ENCODE data around the gene SIX2. TPM values are rescaled to one million over a fixed set of nuclear protein-coding genes. Genes with fewer than 3 reads are reported as not detected.
A peak's percentile ranks its signal among the peaks of the same experiment; 100 is the strongest.

The SIX2 gene
- total and polyA plus RNA-seq, 10 of the 15 experiments (the other 5 are each of a cell fraction or from before 2014, with no cell fraction given), result not detected

- Histone ChIP-seq H2AFZ (ENCODE audit: control insufficient read depth, low read depth, low read length) (no peak overlapping the region), H3K36me3 (ENCODE audit: control insufficient read depth in 2 of 2, insufficient read depth in 2 of 2, low read length in 1 of 2) (no peaks in the 10 kb centered on the region), H4K20me1 (ENCODE audit: control insufficient read depth, insufficient read depth) (no peaks in the 10 kb centered on the region), H3K4me1 (ENCODE audit: control insufficient read depth, insufficient read depth, low read length) (no peaks in the 10 kb centered on the region), H3K4me3 (no peak overlapping the region), H3K27ac (ENCODE audit: control insufficient read depth, insufficient read depth) (no peak overlapping the region), H3K79me2 (ENCODE audit: control insufficient read depth, insufficient read depth, low read length) (no peaks in the 10 kb centered on the region), H3K27me3 (replicated peaks in 1 of 2; ENCODE audit: control insufficient read depth in 2 of 2, insufficient read depth in 2 of 2, low read length in 1 of 2) (peaks cover 43 to 54% of the 10 kb centered on the region in 2 experiments), H3K4me2 (ENCODE audit: control insufficient read depth, insufficient read depth) (no peak overlapping the region), H3K9me3 (replicated peaks; ENCODE audit: control insufficient read depth, insufficient read depth, low read length) (no peaks in the 10 kb centered on the region; the same call in 2 of the 3 replicates), H3K9ac (ENCODE audit: control insufficient read depth, insufficient read depth, low read length) (no peak overlapping the region)
- RAD21 ChIA-PET (ENCODE audit: unreplicated experiment), result no interaction called here
- FAIRE-seq (no peak), ATAC-seq (no peak), DNase-seq (ENCODE audit: low read depth, low spot score) (no peak)
- 19% methylated on average over 25 of the region's 25 CpGs for WGBS (ENCODE audit: insufficient coverage, insufficient replicate concordance, low lambda C conversion rate, missing lambda C conversion rate)
- CTCF ChIA-PET, result no interaction called here
- in situ Hi-C loops (cut with MboI), result no loop called here
- SMC1A ChIA-PET (ENCODE audit: uncharacterized antibody, unreplicated experiment), result interaction anchor here (0.7 kb wide), 1 partner anchor 1459 kb away, joined by 3 read pairs; no protein-coding TSS in a partner anchor
- intact Hi-C loops (cut with micrococcal nuclease; ENCODE audit: unreplicated experiment), result no loop called here
- BruUV-seq (replicated peaks), result no TSS peak
- POLR2A ChIA-PET, result no interaction called here
- TF ChIP-seq PRDM15 (CRISPR knock-in tag; IDR thresholded peaks at IDR 0.05), result no peak
- TF ChIP-seq SUZ12 (IDR thresholded peaks at IDR 0.05; ENCODE audit: unreplicated experiment), result peak; percentile 77
- TF ChIP-seq YBX1 (IDR thresholded peaks at IDR 0.05), result no peak
Measured at GRCh38 chr2:45005261-45006002, 3.8 kb downstream of the SIX2 start.
